Spinal cord (tissue), 10 donors: ENCODE measurements around the gene ZFX. TPM values are rescaled to one million over a fixed set of nuclear protein-coding genes. Genes with fewer than 3 reads are reported as not detected.
A peak's percentile ranks its signal among the peaks of the same experiment; 100 is the strongest.
"Not testable (repeated sequence)": the region's sequence is repeated elsewhere in the genome, so short reads cannot be mapped to it uniquely, and the experiment has no call there.

Experiments used
- DNase-seq, 6 donors: peaks; one replicate each; pipeline versions ENCODE4 v3.0.0 to v3.0.0-alpha.2; 2013 to 2015; ENCODE audit warnings: low spot score in 6 of 6, low read depth in 4 of 6
- H3K27ac ChIP-seq: one replicate; pipeline ENCODE4 v1.5.1; 2013; ENCODE audit warnings: low read depth, low read length, control low read depth
- H3K27me3 ChIP-seq: one replicate; pipeline ENCODE4 v1.6.1; 2013; ENCODE audit warnings: low read length; ENCODE audit not compliant: control insufficient read depth, insufficient read depth
- H3K36me3 ChIP-seq: one replicate; pipeline ENCODE4 v1.6.1; 2013; ENCODE audit warnings: low read length; ENCODE audit not compliant: control insufficient read depth, insufficient read depth
- H3K4me1 ChIP-seq: one replicate; pipeline ENCODE4 v1.6.1; 2013; ENCODE audit warnings: low read length; ENCODE audit not compliant: control insufficient read depth, insufficient read depth
- H3K4me3 ChIP-seq: one replicate; pipeline ENCODE4 v1.5.1; 2013; ENCODE audit warnings: low read depth, low read length, control low read depth
- H3K9me3 ChIP-seq: one replicate; pipeline ENCODE4 v1.6.1; 2013; ENCODE audit warnings: low read length; ENCODE audit not compliant: control insufficient read depth, insufficient read depth
- WGBS: methylation state at CpG from one replicate; pipeline ENCODE4 v1.1.5; 2013; ENCODE audit warnings: missing lambda C conversion rate; ENCODE audit not compliant: insufficient coverage; 5-methylcytosine and 5-hydroxymethylcytosine counted together
- polyA plus RNA-seq, 2 donors: library from polyadenylated mRNA; unstranded; fragments of 120-200 nt; gene quantifications; one replicate each; pipeline ENCODE4 v1.2.1, GENCODE V29; 2013; ENCODE audit not compliant: insufficient read length in 2 of 2
- total RNA-seq, 2 donors: library from RNA; depleted of rRNA in 1 of 2; stranded (reverse); fragments of 120-200 nt in 1 of 2; fragments of >200 nt in 1 of 2; gene quantifications; one replicate each; pipeline versions ENCODE4 v1.2.3 to v1.2.4, GENCODE V29; 2013 to 2014
- donor health status: healthy.

The ZFX gene
- total and polyA plus RNA-seq, 4 donors = 15.1 to 72.6 (median 40.0) TPM

- peak in 5 of 6 donors; percentile 68 to 98 (median 91) for DNase-seq
- H3K27ac ChIP-seq = peak overlapping the region; percentile 91
- peaks cover 2% of the 10 kb centered on the region for H3K36me3 ChIP-seq
- H3K4me1 ChIP-seq = peaks cover 18% of the 10 kb centered on the region
- WGBS = 0% methylated on average over 79 of the region's 79 CpGs
- H3K27me3 ChIP-seq = no peaks in the 10 kb centered on the region
- peak overlapping the region; percentile 82 for H3K4me3 ChIP-seq
- H3K9me3 ChIP-seq = no peaks in the 10 kb centered on the region
These were observed 692 bp downstream of the ZFX start for GRCh38 chrX:24150051-24150790.

- Histone ChIP-seq H3K27me3 (no peaks in the 10 kb centered on the region), H3K4me3 (peak overlapping the region; percentile 82), H3K4me1 (peaks cover 18% of the 10 kb centered on the region), H3K36me3 (peaks cover 2% of the 10 kb centered on the region), H3K27ac (peak overlapping the region; percentile 91), H3K9me3 (no peaks in the 10 kb centered on the region)
- 0% methylated on average over 5 of the region's 10 CpGs for WGBS
- DNase-seq = peak in 2 of 6 donors; percentile 7 to 11
These were observed 1.4 kb downstream of the ZFX start for GRCh38 chrX:24150898-24151297.

GRCh38 chrX:24151513-24151912 is 2.0 kb downstream of the ZFX start:
- no peak for DNase-seq
- H3K4me3 ChIP-seq = no peak overlapping the region
- WGBS = no CpG with 5 or more reads among the region's 8 CpGs
- no peaks in the 10 kb centered on the region for H3K9me3 ChIP-seq
- H3K27me3 ChIP-seq = no peaks in the 10 kb centered on the region
- H3K36me3 ChIP-seq = peaks cover 2% of the 10 kb centered on the region
- no peak overlapping the region for H3K27ac ChIP-seq
- peaks cover 18% of the 10 kb centered on the region for H3K4me1 ChIP-seq

- Histone ChIP-seq H3K36me3 (peaks cover 2% of the 10 kb centered on the region), H3K4me3 (no peak overlapping the region), H3K4me1 (peaks cover 14% of the 10 kb centered on the region), H3K27me3 (no peaks in the 10 kb centered on the region), H3K9me3 (no peaks in the 10 kb centered on the region), H3K27ac (no peak overlapping the region)
- 51% methylated on average over 4 of the region's 4 CpGs for WGBS
- no peak for DNase-seq
These were observed 3.8 kb downstream of the ZFX start for GRCh38 chrX:24153178-24153795.

GRCh38 chrX:24153796-24154189 is 4.3 kb downstream of the ZFX start:
- Histone ChIP-seq H3K9me3 (no peaks in the 10 kb centered on the region), H3K36me3 (peaks cover 2% of the 10 kb centered on the region), H3K4me3 (no peak overlapping the region), H3K27me3 (no peaks in the 10 kb centered on the region), H3K27ac (no peak overlapping the region), H3K4me1 (peaks cover 14% of the 10 kb centered on the region)
- no peak for DNase-seq
- WGBS = no CpG with 5 or more reads among the region's 2 CpGs

GRCh38 chrX:24154490-24155034 is 5.0 kb downstream of the ZFX start:
- Histone ChIP-seq H3K4me1 (peaks cover 14% of the 10 kb centered on the region), H3K27me3 (no peaks in the 10 kb centered on the region), H3K36me3 (peaks cover 2% of the 10 kb centered on the region), H3K4me3 (no peak overlapping the region), H3K27ac (no peak overlapping the region), H3K9me3 (no peaks in the 10 kb centered on the region)
- no CpG with 5 or more reads among the region's 8 CpGs for WGBS
- no peak for DNase-seq

- not testable (repeated sequence) for H3K36me3 ChIP-seq, H3K4me3 ChIP-seq, H3K27ac ChIP-seq, H3K9me3 ChIP-seq, DNase-seq, H3K27me3 ChIP-seq
- WGBS = 100% methylated on average over 6 of the region's 7 CpGs
- H3K4me1 ChIP-seq = peaks cover 14% of the 10 kb centered on the region
These were observed 6.2 kb downstream of the ZFX start for GRCh38 chrX:24155747-24156146.

GRCh38 chrX:24156177-24156576 is 6.6 kb downstream of the ZFX start:
- no peak for DNase-seq
- Histone ChIP-seq H3K27me3 (no peaks in the 10 kb centered on the region), H3K27ac (no peak overlapping the region), H3K36me3 (peaks cover 2% of the 10 kb centered on the region), H3K4me1 (peaks cover 14% of the 10 kb centered on the region), H3K9me3 (no peaks in the 10 kb centered on the region), H3K4me3 (no peak overlapping the region)
- no CpG with 5 or more reads among the region's 4 CpGs for WGBS

GRCh38 chrX:24158881-24159280 is 9.4 kb downstream of the ZFX start:
- H3K4me3 ChIP-seq = no peak overlapping the region
- DNase-seq = no peak
- 100% methylated on average over 3 of the region's 4 CpGs for WGBS
- no peaks in the 10 kb centered on the region for H3K4me1 ChIP-seq
- no peak overlapping the region for H3K27ac ChIP-seq
- no peaks in the 10 kb centered on the region for H3K27me3 ChIP-seq
- no peaks in the 10 kb centered on the region for H3K36me3 ChIP-seq
- H3K9me3 ChIP-seq = no peaks in the 10 kb centered on the region

- Histone ChIP-seq H3K27ac (no peak overlapping the region), H3K9me3 (no peaks in the 10 kb centered on the region), H3K4me1 (no peaks in the 10 kb centered on the region), H3K4me3 (no peak overlapping the region), H3K36me3 (no peaks in the 10 kb centered on the region), H3K27me3 (no peaks in the 10 kb centered on the region)
- no peak for DNase-seq
- WGBS = no CpG with 5 or more reads among the region's 2 CpGs
These were observed 16.5 kb downstream of the ZFX start for GRCh38 chrX:24166078-24166477.
